Measurements from ENCODE around the gene STARD10. TPM values are rescaled to one million over a fixed set of nuclear protein-coding genes. Genes with fewer than 3 reads are reported as not detected.
A peak's percentile ranks its signal among the peaks of the same experiment; 100 is the strongest.

Gene STARD10
- total and polyA plus RNA-seq, 9 donors, result 36.8 to 56.1 (median 45.8) TPM

- H3K27ac ChIP-seq, result no peak overlapping the region
- no peak for DNase-seq
- intact Hi-C loops (cut with DNase I), result no loop called here
- H3K27me3 ChIP-seq, result no peaks in the 10 kb centered on the region
- H3K4me3 ChIP-seq, result no peak overlapping the region
- H3K4me1 ChIP-seq (ENCODE audit: insufficient read depth), result peaks cover 19% of the 10 kb centered on the region
- no peak for TF ChIP-seq CTCF (IDR thresholded peaks at IDR 0.05)
- no peak for TF ChIP-seq EP300 (IDR thresholded peaks at IDR 0.05)
- H3K9me3 ChIP-seq, result no peaks in the 10 kb centered on the region
- WGBS, 3 donors, result 90 to 94% (median 92%) methylated on average over 9 of the region's 9 CpGs
- H3K36me3 ChIP-seq, result no peaks in the 10 kb centered on the region
Observed at GRCh38 chr11:72707032-72707431, 86.8 kb downstream of the STARD10 start.

- Histone ChIP-seq H3K4me3 (no peak overlapping the region), H3K27ac (peak overlapping the region in 1 of 2 donors; percentile 16), H3K27me3 (no peaks in the 10 kb centered on the region), H3K4me1 (ENCODE audit: insufficient read depth) (peaks cover 19% of the 10 kb centered on the region), H3K36me3 (no peaks in the 10 kb centered on the region), H3K9me3 (no peaks in the 10 kb centered on the region)
- TF ChIP-seq EP300 (IDR thresholded peaks at IDR 0.05) (no peak), CTCF (IDR thresholded peaks at IDR 0.05) (no peak), POLR2A (IDR thresholded peaks at IDR 0.05) (no peak)
- intact Hi-C loops (cut with DNase I), result no loop called here
- 65 to 75% (median 73%) methylated on average over 5 of the region's 5 CpGs for WGBS, 3 donors
- no peak for DNase-seq
Observed at GRCh38 chr11:72706579-72706978, 87.3 kb downstream of the STARD10 start.

- DNase-seq, result no peak
- Histone ChIP-seq H3K9me3 (no peaks in the 10 kb centered on the region), H3K36me3 (no peaks in the 10 kb centered on the region), H3K27ac (peak overlapping the region in 1 of 2 donors; percentile 16), H3K4me1 (ENCODE audit: insufficient read depth) (peaks cover 19% of the 10 kb centered on the region), H3K27me3 (no peaks in the 10 kb centered on the region), H3K4me3 (no peak overlapping the region)
- WGBS, 3 donors, result 50 to 67% (median 57%) methylated on average over 12 of the region's 12 CpGs
- TF ChIP-seq EP300 (IDR thresholded peaks at IDR 0.05) (no peak), POLR2A (IDR thresholded peaks at IDR 0.05) (no peak), CTCF (IDR thresholded peaks at IDR 0.05) (no peak)
- intact Hi-C loops (cut with DNase I), result no loop called here
Observed at GRCh38 chr11:72705442-72706365, 88.1 kb downstream of the STARD10 start.

- no peaks in the 10 kb centered on the region for H3K36me3 ChIP-seq
Observed at GRCh38 chr11:72704783-72705265, 89.0 kb downstream of the STARD10 start.

More at GRCh38 chr11:72704783-72705265, 89.0 kb downstream of the STARD10 start:
- peak overlapping the region in 1 of 2 donors; percentile 78 for H3K27ac ChIP-seq
- no peaks in the 10 kb centered on the region for H3K9me3 ChIP-seq
- H3K4me3 ChIP-seq, result no peak overlapping the region
- no peaks in the 10 kb centered on the region for H3K27me3 ChIP-seq
- H3K4me1 ChIP-seq (ENCODE audit: insufficient read depth), result peaks cover 19% of the 10 kb centered on the region
- intact Hi-C loops (cut with DNase I), result no loop called here
- TF ChIP-seq EP300 (IDR thresholded peaks at IDR 0.05), result no peak
- no peak for TF ChIP-seq CTCF (IDR thresholded peaks at IDR 0.05)
- no peak for TF ChIP-seq POLR2A (IDR thresholded peaks at IDR 0.05)
- no peak for DNase-seq
- WGBS, 3 donors, result 31 to 41% (median 37%) methylated on average over 4 of the region's 4 CpGs

Small RNA genes lying within 50 kb of the gene (microRNA-seq; reads per million reads assigned to microRNA genes)
- 0 reads per million in 3 donors for gene MIR4692

Small RNA genes lying within 50 kb of the gene (small RNA-seq; reads per million reads assigned to genes)
- gene MIR4692 (not detected), gene RF00019 (not detected)

Other genes starting within 250 kb of the STARD10 start
- gene PDE2A, start 119.6 kb downstream of the STARD10 start, total RNA-seq, result 10 to 100 TPM in 6 of 7 donors, 1 to 10 TPM in 1; 8.3 to 28.8 (median 11.4) TPM
- 10 to 100 TPM; 17.6 to 44.0 TPM for gene PDE2A, start 119.6 kb downstream of the STARD10 start, polyA plus RNA-seq
- 100 to 1,000 TPM in 1 of 7 donors, 10 to 100 TPM in 6; 62.1 to 162 (median 81.9) TPM for gene ARAP1, start 41.6 kb downstream of the STARD10 start, total RNA-seq
- gene ARAP1, start 41.6 kb downstream of the STARD10 start, polyA plus RNA-seq, result 10 to 100 TPM; 39.0 to 75.5 TPM
- gene ATG16L2, start 20.4 kb upstream of the STARD10 start, total RNA-seq, result 10 to 100 TPM; 25.2 to 42.3 (median 32.5) TPM
- 10 to 100 TPM; 21.8 to 29.2 TPM for gene ATG16L2, start 20.4 kb upstream of the STARD10 start, polyA plus RNA-seq